ENCODE measurements around the gene ELOVL3. TPM values are rescaled to one million over a fixed set of nuclear protein-coding genes. Genes with fewer than 3 reads are reported as not detected.

ELOVL3 gene
- total RNA-seq, 2 donors from 2014 or later: 0.24 TPM; not detected in 1

DNA sequence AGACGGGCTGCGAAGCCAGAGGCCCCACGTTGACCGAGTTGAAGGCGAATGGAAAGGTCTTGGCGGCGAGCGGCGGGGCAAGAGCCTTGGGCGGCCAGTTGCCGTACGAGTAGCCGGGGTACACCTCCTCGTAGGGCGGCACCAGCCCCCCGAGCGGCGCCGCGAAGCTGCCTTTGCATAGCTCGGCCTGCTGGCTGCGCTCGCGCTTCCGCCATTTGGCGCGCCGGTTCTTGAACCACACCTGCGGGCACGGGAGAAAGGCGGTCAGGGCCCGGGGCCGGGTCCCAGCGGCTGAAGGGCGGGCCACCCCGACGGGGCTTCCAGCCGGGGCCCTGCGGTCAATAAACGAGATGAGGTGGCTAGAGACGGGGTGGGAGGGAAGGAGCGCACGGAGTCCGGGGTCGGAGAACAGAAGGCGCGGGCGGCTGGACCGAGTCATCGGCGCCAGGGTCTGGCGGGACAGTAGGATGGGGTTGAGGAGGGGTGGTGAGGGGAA lies 4.8 kb downstream of the ELOVL3 start:
- peak overlapping the region; percentile 51 for H3K4me3 ChIP-seq
- peak; percentile 48 for DNase-seq
- no peak overlapping the region for H3K27ac ChIP-seq
- peak; percentile 20 for TF ChIP-seq CTCF (IDR thresholded peaks at IDR 0.05)
- intact Hi-C loops (cut with DNase I): loop anchor here (2.0 kb wide), 1 partner anchor 62 kb away; no protein-coding TSS in a partner anchor
- peak overlapping the region in 1 of 2 donors; percentile 60 for H3K9ac ChIP-seq (ENCODE audit: low read depth in 2 of 2, low read length in 2 of 2)
- no peaks in the 10 kb centered on the region for H3K36me3 ChIP-seq
- H3K4me1 ChIP-seq: peaks cover 15% of the 10 kb centered on the region
- H3K9me3 ChIP-seq: no peaks in the 10 kb centered on the region
- peaks cover 19% of the 10 kb centered on the region for H3K27me3 ChIP-seq

- peak; percentile 82 for TF ChIP-seq CTCF (IDR thresholded peaks at IDR 0.05)
- intact Hi-C loops (cut with DNase I): loop anchor here (2.0 kb wide), 1 partner anchor 63 kb away; no protein-coding TSS in a partner anchor
- H3K9ac ChIP-seq (ENCODE audit: low read depth in 2 of 2, low read length in 2 of 2): no peak overlapping the region
Measured at GRCh38 chr10:102231357-102232318, 5.5 kb downstream of the ELOVL3 start.

GRCh38 chr10:102233997-102234396 lies 7.9 kb downstream of the ELOVL3 start:
- Histone ChIP-seq H3K36me3 (no peaks in the 10 kb centered on the region), H3K4me1 (peaks cover 15% of the 10 kb centered on the region), H3K9me3 (no peaks in the 10 kb centered on the region), H3K4me3 (no peak overlapping the region), H3K27ac (no peak overlapping the region), H3K27me3 (peaks cover 21% of the 10 kb centered on the region), H3K9ac (ENCODE audit: low read depth in 2 of 2, low read length in 2 of 2) (no peak overlapping the region)
- no peak for TF ChIP-seq CTCF (IDR thresholded peaks at IDR 0.05)
- intact Hi-C loops (cut with DNase I): no loop called here
- DNase-seq: no peak

More at GRCh38 chr10:102231357-102232318, 5.5 kb downstream of the ELOVL3 start:
- Histone ChIP-seq H3K4me3 (peak overlapping the region; percentile 51), H3K4me1 (peaks cover 15% of the 10 kb centered on the region), H3K27me3 (peaks cover 19% of the 10 kb centered on the region), H3K27ac (no peak overlapping the region), H3K9me3 (no peaks in the 10 kb centered on the region), H3K36me3 (no peaks in the 10 kb centered on the region)
- peak; percentile 68 for DNase-seq

DNA sequence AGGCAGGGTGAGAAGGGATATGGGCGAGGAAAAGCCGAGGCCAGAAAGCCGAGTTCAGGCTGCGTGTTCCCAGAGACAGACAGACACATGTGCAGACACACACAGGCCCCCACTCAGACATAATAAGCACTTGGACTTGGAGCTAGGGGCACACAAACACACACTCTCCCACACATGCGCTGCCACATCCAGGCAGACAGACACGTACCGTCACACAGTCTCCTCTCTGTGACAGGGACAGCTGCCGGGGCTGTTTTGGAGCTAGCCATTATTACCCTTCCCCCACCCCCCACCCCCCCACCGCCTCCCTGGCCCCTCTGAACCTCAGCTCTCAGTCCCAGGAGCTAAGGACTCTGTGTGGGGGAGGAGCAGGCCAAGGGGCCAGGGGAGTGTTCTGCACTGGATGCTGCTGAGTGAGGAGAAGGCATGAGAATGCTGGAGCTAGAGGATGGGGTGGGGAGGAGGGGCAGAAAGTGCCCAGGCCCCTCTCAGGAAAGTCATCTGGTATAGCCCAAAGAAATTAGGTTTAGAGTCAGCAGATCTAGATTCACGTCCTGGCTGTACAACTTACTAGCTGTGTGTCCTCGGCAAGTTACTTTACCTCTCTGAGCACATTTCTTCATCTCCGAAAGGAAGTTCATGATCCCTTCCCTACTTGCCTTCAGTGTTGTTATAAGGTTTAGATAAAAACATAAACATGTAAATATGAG lies 8.9 kb downstream of the ELOVL3 start:
- TF ChIP-seq CTCF (IDR thresholded peaks at IDR 0.05): no peak
- no peak for DNase-seq
- Histone ChIP-seq H3K27ac (no peak overlapping the region), H3K4me1 (peaks cover 12% of the 10 kb centered on the region), H3K36me3 (no peaks in the 10 kb centered on the region), H3K9ac (ENCODE audit: low read depth in 2 of 2, low read length in 2 of 2) (no peak overlapping the region), H3K9me3 (no peaks in the 10 kb centered on the region), H3K27me3 (peaks cover 29% of the 10 kb centered on the region), H3K4me3 (no peak overlapping the region)
- intact Hi-C loops (cut with DNase I): no loop called here

DNA sequence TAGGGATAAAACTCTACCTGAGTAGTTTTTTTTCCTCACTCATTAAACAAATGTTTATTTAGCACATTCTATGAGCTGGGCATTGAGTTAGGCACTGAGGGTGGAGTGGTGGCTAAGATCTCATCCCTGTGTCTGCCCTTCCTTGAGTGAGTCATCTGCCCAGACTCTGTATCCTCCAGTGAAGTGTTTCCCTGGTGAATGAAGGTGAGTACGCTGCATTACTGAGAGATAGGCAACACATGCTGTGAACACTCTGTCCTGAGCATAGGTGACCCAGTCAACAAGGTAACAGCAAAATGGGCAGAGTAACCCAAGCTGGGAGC lies 9.5 kb downstream of the ELOVL3 start:
- Histone ChIP-seq H3K9me3 (no peaks in the 10 kb centered on the region), H3K4me1 (peaks cover 9% of the 10 kb centered on the region), H3K36me3 (no peaks in the 10 kb centered on the region), H3K4me3 (no peak overlapping the region), H3K27ac (no peak overlapping the region), H3K9ac (ENCODE audit: low read depth in 2 of 2, low read length in 2 of 2) (no peak overlapping the region), H3K27me3 (peaks cover 29% of the 10 kb centered on the region)
- TF ChIP-seq CTCF (IDR thresholded peaks at IDR 0.05): no peak
- intact Hi-C loops (cut with DNase I): no loop called here
- no peak for DNase-seq

Measured in colonic mucosa (tissue), 4 donors.